ENCODE data around the gene F7. TPM values are rescaled to one million over a fixed set of nuclear protein-coding genes. Genes with fewer than 3 reads are reported as not detected.

Gene F7
- polyA plus RNA-seq, 1 experiment = 0.05 TPM

DNA sequence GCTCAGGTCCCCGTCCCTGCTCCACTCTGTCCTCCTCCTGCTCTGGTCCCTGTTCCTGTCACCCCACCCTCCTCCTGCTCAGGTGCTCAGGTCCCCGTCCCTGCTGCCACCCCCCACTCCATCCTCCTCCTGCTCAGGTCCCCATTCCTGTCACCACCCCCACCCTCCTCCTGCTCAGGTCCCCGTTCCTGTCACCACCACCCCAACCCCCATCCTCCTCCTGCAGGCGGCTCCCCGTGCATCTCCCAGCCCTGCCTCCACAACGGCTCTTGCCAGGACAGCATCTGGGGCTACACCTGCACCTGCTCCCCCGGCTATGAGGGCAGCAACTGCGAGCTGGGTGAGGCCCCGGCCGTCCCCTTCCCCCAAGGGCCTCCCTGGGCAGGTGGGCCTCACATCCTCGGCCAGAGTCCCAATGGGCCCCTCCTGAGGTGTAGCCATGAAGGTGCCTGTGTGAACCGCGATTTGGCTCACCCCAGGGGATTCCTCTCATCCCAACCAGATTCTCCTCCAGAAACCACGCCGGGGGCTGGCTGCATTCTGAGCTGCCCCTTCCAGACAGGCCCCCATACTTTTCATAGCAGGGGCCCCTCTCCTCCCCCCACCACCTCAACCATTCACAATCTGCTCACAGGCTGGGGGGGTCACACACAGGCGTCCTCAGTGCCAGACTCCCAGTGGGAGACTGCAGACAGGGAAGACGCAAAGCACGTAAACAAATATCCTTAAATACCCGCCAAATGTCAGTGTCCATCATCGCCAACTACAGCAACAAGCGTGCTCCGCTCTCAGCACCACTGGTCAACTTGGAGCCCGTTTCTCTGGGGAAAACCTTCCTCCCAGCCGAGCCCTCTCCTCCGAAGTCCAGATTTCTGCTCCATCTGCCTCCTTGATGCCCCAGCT, 57.4 kb downstream of the F7 start:
- ChIA-PET POLR2A (no interaction called here), CTCF (no interaction called here)
- no peak overlapping the region for H3K4me3 ChIP-seq (ENCODE audit: low read depth, low read length)
- no peak for DNase-seq (ENCODE audit: low read depth)
- no peaks in the 10 kb centered on the region for H3K27me3 ChIP-seq (ENCODE audit: control insufficient read depth, insufficient read depth, low read length)
- no peak for TF ChIP-seq CTCF (IDR thresholded peaks at IDR 0.05; ENCODE audit: insufficient read depth, low read depth, low read length)
- no peaks in the 10 kb centered on the region for H3K36me3 ChIP-seq (ENCODE audit: control insufficient read depth, insufficient read depth, low read length)

GRCh38 chr13:113164492-113164891, 58.9 kb downstream of the F7 start:
- Histone ChIP-seq H3K4me3 (ENCODE audit: low read depth, low read length) (no peak overlapping the region), H3K36me3 (ENCODE audit: control insufficient read depth, insufficient read depth, low read length) (peaks cover 2% of the 10 kb centered on the region), H3K27me3 (ENCODE audit: control insufficient read depth, insufficient read depth, low read length) (no peaks in the 10 kb centered on the region)
- TF ChIP-seq CTCF (IDR thresholded peaks at IDR 0.05; ENCODE audit: insufficient read depth, low read depth, low read length) = no peak
- CTCF ChIA-PET = interaction anchor here (1.0 kb wide), 1 partner anchor 10 kb away, joined by 3 read pairs; no protein-coding TSS in a partner anchor
- DNase-seq (ENCODE audit: low read depth) = no peak
- POLR2A ChIA-PET = no interaction called here

DNA sequence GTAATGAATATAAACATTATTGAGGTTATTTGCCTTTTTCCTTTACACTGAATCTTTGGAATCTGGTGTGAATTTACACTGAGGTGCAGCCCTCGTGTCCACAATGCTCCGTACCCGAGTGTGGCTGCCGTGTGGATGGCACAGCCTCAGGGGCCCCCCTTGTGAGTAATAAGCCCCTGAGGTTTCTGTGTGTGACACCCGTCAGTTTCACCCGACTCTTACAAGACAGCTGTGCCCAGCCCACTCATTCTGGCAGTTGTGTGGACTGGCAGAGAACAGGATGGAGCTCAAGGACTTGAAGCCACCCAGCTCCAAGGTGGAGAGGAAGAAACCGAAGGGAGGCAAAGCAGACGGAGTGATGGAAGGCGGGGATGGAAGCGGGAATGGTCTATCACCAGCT, 60.7 kb downstream of the F7 start:
- no peak for DNase-seq (ENCODE audit: low read depth)
- peaks cover 6% of the 10 kb centered on the region for H3K36me3 ChIP-seq (ENCODE audit: control insufficient read depth, insufficient read depth, low read length)
- TF ChIP-seq CTCF (IDR thresholded peaks at IDR 0.05; ENCODE audit: insufficient read depth, low read depth, low read length) = no peak
- no peak overlapping the region for H3K4me3 ChIP-seq (ENCODE audit: low read depth, low read length)
- ChIA-PET CTCF (interaction anchor here (1.1 to 1.3 kb wide), 2 partner anchors 9 to 42 kb away, joined by 3 to 4 read pairs; no protein-coding TSS in a partner anchor), POLR2A (no interaction called here)
- no peaks in the 10 kb centered on the region for H3K27me3 ChIP-seq (ENCODE audit: control insufficient read depth, insufficient read depth, low read length)

DNA sequence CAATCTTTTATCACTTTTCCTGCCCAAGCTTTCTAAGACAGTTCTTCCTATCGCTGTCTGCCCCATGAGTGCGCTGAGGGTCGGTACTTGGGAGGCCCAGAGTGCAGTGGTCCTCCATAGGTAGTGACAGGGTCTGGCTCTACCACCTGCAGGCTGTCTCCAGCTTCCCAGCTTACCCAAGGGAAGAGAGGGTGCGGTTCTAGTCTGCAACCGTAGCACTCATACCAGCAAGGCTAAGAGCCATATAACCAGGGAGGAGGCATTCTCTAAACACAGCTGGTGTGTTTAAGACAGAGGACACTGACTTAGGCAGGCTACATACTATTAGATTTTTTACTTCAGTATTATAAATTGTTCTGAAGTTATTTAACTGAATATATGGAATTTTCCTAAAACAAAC, 61.1 kb downstream of the F7 start:
- ChIA-PET POLR2A (no interaction called here), CTCF (interaction anchor here (1.1 to 1.3 kb wide), 2 partner anchors 10 to 43 kb away, joined by 3 to 4 read pairs; no protein-coding TSS in a partner anchor)
- no peak for DNase-seq (ENCODE audit: low read depth)
- no peaks in the 10 kb centered on the region for H3K27me3 ChIP-seq (ENCODE audit: control insufficient read depth, insufficient read depth, low read length)
- peaks cover 9% of the 10 kb centered on the region for H3K36me3 ChIP-seq (ENCODE audit: control insufficient read depth, insufficient read depth, low read length)
- no peak for TF ChIP-seq CTCF (IDR thresholded peaks at IDR 0.05; ENCODE audit: insufficient read depth, low read depth, low read length)
- H3K4me3 ChIP-seq (ENCODE audit: low read depth, low read length) = no peak overlapping the region

GRCh38 chr13:113167155-113167554, 61.6 kb downstream of the F7 start:
- no peak overlapping the region for H3K4me3 ChIP-seq (ENCODE audit: low read depth, low read length)
- POLR2A ChIA-PET = no interaction called here
- TF ChIP-seq CTCF (IDR thresholded peaks at IDR 0.05; ENCODE audit: insufficient read depth, low read depth, low read length) = no peak
- H3K27me3 ChIP-seq (ENCODE audit: control insufficient read depth, insufficient read depth, low read length) = no peaks in the 10 kb centered on the region
- H3K36me3 ChIP-seq (ENCODE audit: control insufficient read depth, insufficient read depth, low read length) = peaks cover 13% of the 10 kb centered on the region
- no peak for DNase-seq (ENCODE audit: low read depth)
- CTCF ChIA-PET = interaction anchor here (1.1 to 1.3 kb wide), 2 partner anchors 10 to 43 kb away, joined by 3 to 4 read pairs; no protein-coding TSS in a partner anchor
